Measurements from ENCODE around the gene TBL1XR1.

TBL1XR1 gene

DNA sequence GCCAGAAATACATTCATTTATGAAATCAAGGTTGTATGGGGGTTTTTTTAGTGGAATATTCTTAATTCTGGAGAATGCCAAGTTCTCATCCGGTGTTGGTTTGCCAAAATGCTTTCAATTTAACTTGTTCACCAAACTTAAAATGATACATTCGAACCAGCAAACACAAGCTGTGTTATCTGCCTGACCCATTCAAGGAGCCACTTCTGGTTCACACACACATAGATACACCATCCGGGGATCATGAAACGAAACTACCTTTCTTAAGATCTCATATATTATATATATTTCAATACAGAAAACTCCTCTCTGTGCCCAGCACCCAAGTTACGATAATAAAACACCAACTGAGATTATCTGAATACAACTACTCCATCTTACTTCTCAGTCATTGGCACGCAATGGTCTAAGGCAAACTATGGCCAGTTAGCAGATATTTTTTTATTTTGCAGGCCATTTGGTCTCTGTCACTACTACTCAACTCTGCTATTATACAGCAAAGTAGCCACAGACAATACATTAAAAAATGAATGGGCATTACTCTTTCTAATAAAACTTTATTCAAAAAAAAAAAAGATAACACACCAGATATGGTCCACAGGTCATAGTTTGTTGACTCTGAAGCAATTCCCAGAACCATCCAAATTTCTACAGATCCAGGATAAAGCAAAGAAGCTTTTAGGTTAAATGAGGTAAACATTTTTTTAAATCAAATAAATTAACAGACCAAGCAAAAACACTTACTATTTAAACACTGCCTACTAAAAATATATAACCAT is 89.6 kb downstream of the TBL1XR1 start:
- no peaks in the 10 kb centered on the region for H3K9me2 ChIP-seq (ENCODE audit: low read depth, low read length)
- peaks cover 14% of the 10 kb centered on the region for H3F3A ChIP-seq (ENCODE audit: insufficient read depth, low read length)
- no peak for TF ChIP-seq EZH2 (IDR thresholded peaks at IDR 0.05; ENCODE audit: borderline replicate concordance, low read length)
- TF ChIP-seq, protein P1, sequence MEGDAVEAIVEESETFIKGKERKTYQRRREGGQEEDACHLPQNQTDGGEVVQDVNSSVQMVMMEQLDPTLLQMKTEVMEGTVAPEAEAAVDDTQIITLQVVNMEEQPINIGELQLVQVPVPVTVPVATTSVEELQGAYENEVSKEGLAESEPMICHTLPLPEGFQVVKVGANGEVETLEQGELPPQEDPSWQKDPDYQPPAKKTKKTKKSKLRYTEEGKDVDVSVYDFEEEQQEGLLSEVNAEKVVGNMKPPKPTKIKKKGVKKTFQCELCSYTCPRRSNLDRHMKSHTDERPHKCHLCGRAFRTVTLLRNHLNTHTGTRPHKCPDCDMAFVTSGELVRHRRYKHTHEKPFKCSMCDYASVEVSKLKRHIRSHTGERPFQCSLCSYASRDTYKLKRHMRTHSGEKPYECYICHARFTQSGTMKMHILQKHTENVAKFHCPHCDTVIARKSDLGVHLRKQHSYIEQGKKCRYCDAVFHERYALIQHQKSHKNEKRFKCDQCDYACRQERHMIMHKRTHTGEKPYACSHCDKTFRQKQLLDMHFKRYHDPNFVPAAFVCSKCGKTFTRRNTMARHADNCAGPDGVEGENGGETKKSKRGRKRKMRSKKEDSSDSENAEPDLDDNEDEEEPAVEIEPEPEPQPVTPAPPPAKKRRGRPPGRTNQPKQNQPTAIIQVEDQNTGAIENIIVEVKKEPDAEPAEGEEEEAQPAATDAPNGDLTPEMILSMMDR (IDR thresholded peaks at IDR 0.05; ENCODE audit: low read length): no peak
- H4K20me1 ChIP-seq (ENCODE audit: insufficient read depth, low read length): no peaks in the 10 kb centered on the region
- no peaks in the 10 kb centered on the region for H3K9me3 ChIP-seq (ENCODE audit: low read length)
- peaks cover 87% of the 10 kb centered on the region for H3K4me1 ChIP-seq (ENCODE audit: insufficient read depth, low read length, severe bottlenecking)
- H3K27ac ChIP-seq (ENCODE audit: low read depth, low read length, poor library complexity, severe bottlenecking): peak overlapping the region; percentile 33
- H3K36me3 ChIP-seq (ENCODE audit: insufficient read depth, low read length): peaks cover 8% of the 10 kb centered on the region; the same call in 1 of the 2 replicates
- no peaks in the 10 kb centered on the region for H3K27me3 ChIP-seq (ENCODE audit: insufficient read depth, low read length)
- peak overlapping the region; percentile 15 for H3K4me3 ChIP-seq (ENCODE audit: low read depth, low read length, poor library complexity, severe bottlenecking)
- H3K9ac ChIP-seq (ENCODE audit: low read length): peak overlapping the region; percentile 2; the same call in 1 of the 2 replicates
- peak overlapping the region; percentile 52 for H3K4me2 ChIP-seq (ENCODE audit: low read length)
- no peak overlapping the region for H2AFZ ChIP-seq (ENCODE audit: low read length)
- H3K79me2 ChIP-seq (ENCODE audit: insufficient read depth, low read length): peaks cover 93% of the 10 kb centered on the region

DNA sequence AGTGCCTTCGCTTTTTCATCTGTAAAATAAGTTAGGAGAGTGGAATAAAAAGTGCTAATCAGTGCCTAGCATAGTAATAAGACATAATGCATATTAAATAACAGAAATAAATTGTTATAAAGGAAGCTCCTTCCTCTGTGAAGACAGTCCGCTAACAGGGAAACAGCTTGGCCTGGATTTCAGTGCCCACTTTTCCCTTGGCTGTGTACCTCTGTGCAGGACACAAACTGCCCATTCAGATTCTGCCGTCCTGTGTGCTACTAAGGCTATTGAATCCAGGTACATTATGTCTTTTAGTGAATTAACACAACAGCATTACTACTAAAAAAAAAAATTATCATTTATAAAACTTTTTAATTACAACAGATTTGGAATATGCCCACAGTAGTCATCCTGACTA is 90.7 kb downstream of the TBL1XR1 start:
- Histone ChIP-seq H4K20me1 (ENCODE audit: insufficient read depth, low read length) (no peaks in the 10 kb centered on the region), H3K27me3 (ENCODE audit: insufficient read depth, low read length) (no peaks in the 10 kb centered on the region), H3K36me3 (ENCODE audit: insufficient read depth, low read length) (peaks cover 9% of the 10 kb centered on the region; the same call in 1 of the 2 replicates), H3K9me2 (ENCODE audit: low read depth, low read length) (no peaks in the 10 kb centered on the region), H3K4me3 (ENCODE audit: low read depth, low read length, poor library complexity, severe bottlenecking) (peak overlapping the region; percentile 10), H2AFZ (ENCODE audit: low read length) (no peak overlapping the region), H3K79me2 (ENCODE audit: insufficient read depth, low read length) (peaks cover 96% of the 10 kb centered on the region), H3K9ac (ENCODE audit: low read length) (peak overlapping the region; percentile 8; the same call in 1 of the 2 replicates), H3K9me3 (ENCODE audit: low read length) (no peaks in the 10 kb centered on the region), H3K4me2 (ENCODE audit: low read length) (peak overlapping the region; percentile 52), H3K4me1 (ENCODE audit: insufficient read depth, low read length, severe bottlenecking) (peaks cover 77% of the 10 kb centered on the region), H3K27ac (ENCODE audit: low read depth, low read length, poor library complexity, severe bottlenecking) (peak overlapping the region; percentile 33), H3F3A (ENCODE audit: insufficient read depth, low read length) (peaks cover 14% of the 10 kb centered on the region)
- no peak for TF ChIP-seq EZH2 (IDR thresholded peaks at IDR 0.05; ENCODE audit: borderline replicate concordance, low read length)
- TF ChIP-seq, protein P1 (IDR thresholded peaks at IDR 0.05; ENCODE audit: low read length): no peak

DNA sequence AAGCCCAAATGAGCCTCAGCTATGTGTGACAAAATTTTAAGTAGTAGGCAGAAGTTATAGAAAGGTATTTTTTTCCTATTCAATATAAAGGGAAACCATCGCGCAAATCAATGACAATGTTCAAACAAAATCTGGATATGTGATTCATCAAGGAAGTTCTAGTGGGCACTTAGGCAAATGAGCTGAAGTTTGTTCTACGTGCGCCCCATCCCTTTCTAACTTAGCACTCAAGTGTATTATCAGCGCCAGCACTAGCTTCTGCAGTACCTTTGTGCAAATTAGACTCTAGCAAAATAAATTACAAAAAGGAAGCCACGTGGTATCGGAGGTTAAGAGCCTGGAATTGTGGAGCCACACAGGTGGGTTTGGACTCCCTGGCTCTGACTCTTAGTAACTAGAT is 91.1 kb downstream of the TBL1XR1 start:
- H3K27me3 ChIP-seq (ENCODE audit: insufficient read depth, low read length): no peaks in the 10 kb centered on the region
- H3K4me2 ChIP-seq (ENCODE audit: low read length): peak overlapping the region; percentile 52
- H3F3A ChIP-seq (ENCODE audit: insufficient read depth, low read length): peaks cover 13% of the 10 kb centered on the region
- H3K36me3 ChIP-seq (ENCODE audit: insufficient read depth, low read length): peaks cover 12% of the 10 kb centered on the region; the same call in 1 of the 2 replicates
- peak overlapping the region; percentile 33 for H3K27ac ChIP-seq (ENCODE audit: low read depth, low read length, poor library complexity, severe bottlenecking)
- H3K9me3 ChIP-seq (ENCODE audit: low read length): no peaks in the 10 kb centered on the region
- H3K4me1 ChIP-seq (ENCODE audit: insufficient read depth, low read length, severe bottlenecking): peaks cover 73% of the 10 kb centered on the region
- peak overlapping the region; percentile 10 for H3K4me3 ChIP-seq (ENCODE audit: low read depth, low read length, poor library complexity, severe bottlenecking)
- H4K20me1 ChIP-seq (ENCODE audit: insufficient read depth, low read length): no peaks in the 10 kb centered on the region
- H3K9ac ChIP-seq (ENCODE audit: low read length): peak overlapping the region; percentile 8; the same call in 1 of the 2 replicates
- no peak for TF ChIP-seq EZH2 (IDR thresholded peaks at IDR 0.05; ENCODE audit: borderline replicate concordance, low read length)
- TF ChIP-seq, protein P1 (IDR thresholded peaks at IDR 0.05; ENCODE audit: low read length): no peak
- no peaks in the 10 kb centered on the region for H3K9me2 ChIP-seq (ENCODE audit: low read depth, low read length)
- H2AFZ ChIP-seq (ENCODE audit: low read length): no peak overlapping the region
- peaks cover 96% of the 10 kb centered on the region for H3K79me2 ChIP-seq (ENCODE audit: insufficient read depth, low read length)

Measured in OCI-LY1 (cell line).